Suppressor macrophage treated with lipopolysaccharide for 1 hour (primary cell): ENCODE measurements around the gene SPG7.
A peak's percentile ranks its signal among the peaks of the same experiment; 100 is the strongest.
"Not testable (repeated sequence)": the region's sequence is repeated elsewhere in the genome, so short reads cannot be mapped to it uniquely, and the experiment has no call there.

Experiments
- DNase-seq, 3 donors: peaks; one replicate each; pipeline ENCODE4 v3.0.0-alpha.2; 2020 to 2022

The SPG7 gene

DNA sequence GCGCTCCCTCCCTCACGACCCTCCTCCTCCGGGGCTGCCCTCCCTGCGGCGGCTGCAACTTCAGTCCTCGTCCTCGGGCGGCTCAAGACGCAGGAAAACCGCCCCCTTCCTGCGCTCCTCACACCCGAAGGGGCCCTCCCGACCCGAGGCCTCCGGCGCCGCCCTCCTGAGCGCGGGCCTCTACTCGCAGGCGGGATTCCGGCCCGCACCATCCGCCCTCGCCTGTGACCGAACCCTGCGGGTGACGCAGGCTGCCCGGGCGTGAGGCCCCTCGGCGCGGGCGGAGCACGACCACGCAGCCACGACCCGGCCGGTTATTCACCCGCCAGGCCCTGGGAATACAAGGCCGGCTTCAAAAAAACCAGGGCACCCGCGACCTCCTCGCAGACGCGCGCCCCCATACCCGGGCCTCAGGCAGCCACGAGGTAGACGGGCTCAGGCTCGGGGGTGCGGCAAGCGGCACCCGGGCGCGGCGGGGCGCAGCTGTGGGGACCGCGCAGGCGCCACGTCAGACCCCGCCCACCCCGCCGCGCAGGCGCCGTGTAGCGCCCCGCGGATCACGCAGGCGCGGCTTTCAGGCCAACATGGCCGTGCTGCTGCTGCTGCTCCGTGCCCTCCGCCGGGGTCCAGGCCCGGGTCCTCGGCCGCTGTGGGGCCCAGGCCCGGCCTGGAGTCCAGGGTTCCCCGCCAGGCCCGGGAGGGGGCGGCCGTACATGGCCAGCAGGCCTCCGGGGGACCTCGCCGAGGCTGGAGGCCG is at the start of gene SPG7:
Gene SPG7 (plus strand): TSS at position 570 of the 757 bp plus-strand sequence. CDS start 15 bp downstream, at position 585.
- peak; percentile 91 to 98 (median 96) for DNase-seq

DNA sequence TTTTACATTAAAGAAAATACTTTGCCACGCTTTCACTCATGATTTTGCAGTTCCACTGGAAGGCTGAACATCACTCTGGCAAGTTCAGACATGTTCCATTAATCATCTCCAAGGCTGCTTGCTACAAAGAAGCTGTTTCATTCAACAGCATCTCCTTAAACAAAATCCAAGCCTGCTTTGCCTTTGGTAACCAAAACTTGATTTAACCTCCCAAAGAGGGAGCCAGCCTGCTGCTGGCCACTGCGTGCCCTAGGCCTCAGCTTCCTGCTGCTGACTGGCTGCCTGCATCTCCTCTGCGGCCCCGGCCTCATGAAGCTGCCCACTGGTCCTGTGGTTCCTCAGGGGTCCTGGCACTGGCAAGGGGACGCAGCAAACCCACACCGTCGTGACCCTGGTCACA is 49.7 kb upstream of the SPG7 start:
- no peak for DNase-seq

DNA sequence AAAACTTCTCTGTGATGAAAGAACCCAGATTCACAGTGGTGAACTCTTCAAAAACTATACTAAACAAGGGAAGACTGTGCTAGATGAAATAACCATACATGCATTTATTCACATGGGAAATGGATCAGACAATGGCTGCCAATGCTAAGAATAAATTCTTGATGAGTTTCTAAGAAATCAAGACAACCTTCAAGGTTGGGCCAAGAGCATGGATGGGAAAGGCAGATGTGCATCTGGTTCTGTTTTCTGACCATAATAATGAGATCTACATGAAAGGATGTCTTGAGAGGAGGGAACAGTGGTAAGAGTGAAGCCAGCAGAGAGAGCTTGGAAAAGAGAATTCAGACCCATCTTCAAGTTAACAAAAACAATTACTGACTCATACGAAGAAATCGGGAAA is 49.2 kb upstream of the SPG7 start:
- no peak for DNase-seq

- no peak for DNase-seq
Measured at GRCh38 chr16:89460556-89460955, 47.6 kb upstream of the SPG7 start.

- not testable (repeated sequence) for DNase-seq
Measured at GRCh38 chr16:89461890-89462289, 46.3 kb upstream of the SPG7 start.

- DNase-seq: not testable (repeated sequence)
Measured at GRCh38 chr16:89462639-89463038, 45.6 kb upstream of the SPG7 start.

- not testable (repeated sequence) for DNase-seq
Measured at GRCh38 chr16:89463312-89463711, 44.9 kb upstream of the SPG7 start.

DNA sequence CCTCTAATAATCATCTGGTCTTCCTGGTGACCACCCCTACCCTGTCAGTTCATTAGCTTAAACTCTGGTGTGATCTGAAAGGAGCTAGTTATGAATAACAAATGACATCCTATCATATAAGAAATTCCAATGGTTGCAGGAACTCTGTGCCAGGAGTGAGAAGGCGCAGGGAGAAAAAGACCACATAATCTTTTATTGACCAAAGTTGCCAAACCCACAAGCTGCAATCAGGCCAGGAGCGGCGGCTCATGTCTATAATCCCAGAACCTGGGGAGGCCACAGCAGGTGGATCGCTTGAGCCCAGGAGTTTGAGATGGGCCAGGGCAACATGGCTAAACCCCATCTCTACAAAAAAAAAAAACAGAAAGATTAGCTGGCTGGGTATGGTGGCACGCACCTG is 41.3 kb upstream of the SPG7 start:
- DNase-seq: no peak

GRCh38 chr16:89467382-89467781 is 40.8 kb upstream of the SPG7 start:
- DNase-seq: no peak

GRCh38 chr16:89472711-89473075 is 35.5 kb upstream of the SPG7 start:
- no peak for DNase-seq

GRCh38 chr16:89473136-89473712 is 35.0 kb upstream of the SPG7 start:
- no peak for DNase-seq

DNA sequence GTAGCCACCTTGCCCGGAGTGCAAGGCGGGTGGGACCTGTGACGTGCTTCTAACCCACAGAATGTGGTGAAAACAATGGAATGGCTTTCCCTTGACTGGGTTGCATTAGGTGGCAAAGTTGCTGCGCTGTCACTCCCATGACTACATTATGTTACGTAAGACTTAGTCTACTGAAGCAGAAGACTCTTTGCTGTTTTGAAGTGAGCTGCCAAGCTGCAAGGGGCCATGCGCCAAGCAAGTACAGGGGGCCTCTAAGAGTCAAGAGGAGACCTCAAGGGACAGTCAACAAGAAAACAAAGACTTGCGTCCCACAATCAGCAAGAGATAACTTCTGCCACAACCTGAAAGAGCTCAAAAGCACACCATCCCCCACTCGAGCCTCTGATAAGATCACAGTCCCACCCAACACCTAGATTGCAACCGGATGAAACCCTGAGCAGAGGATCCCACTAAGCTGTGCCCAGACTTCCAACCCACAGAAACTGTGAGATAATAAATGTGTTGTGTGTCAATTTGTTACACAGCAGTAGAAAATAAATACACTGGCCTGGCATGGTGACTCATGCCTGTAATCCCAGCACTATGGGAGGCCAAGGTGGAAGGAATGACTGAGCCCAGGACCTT is 34.3 kb upstream of the SPG7 start:
- peak; percentile 63 to 80 (median 72) for DNase-seq

DNA sequence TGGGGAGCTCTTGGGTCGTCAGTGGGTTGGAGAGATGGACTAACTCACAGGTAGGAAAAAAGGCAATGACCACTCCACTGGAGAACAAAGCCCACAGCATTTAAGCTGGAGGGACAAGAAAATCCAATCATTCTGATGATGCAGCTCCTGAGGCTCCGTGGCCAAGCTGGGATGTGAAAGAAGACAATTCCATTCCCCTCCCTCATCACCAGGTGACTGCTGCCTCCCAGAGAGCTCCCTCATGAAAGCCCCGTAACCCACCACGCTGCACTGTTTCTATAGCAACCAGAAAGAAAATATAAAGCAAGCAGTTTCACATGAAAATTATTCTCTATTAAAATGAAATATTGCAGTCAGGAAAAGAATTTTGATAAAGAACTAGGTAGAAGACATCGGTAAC is 33.1 kb upstream of the SPG7 start:
- no peak for DNase-seq

DNA sequence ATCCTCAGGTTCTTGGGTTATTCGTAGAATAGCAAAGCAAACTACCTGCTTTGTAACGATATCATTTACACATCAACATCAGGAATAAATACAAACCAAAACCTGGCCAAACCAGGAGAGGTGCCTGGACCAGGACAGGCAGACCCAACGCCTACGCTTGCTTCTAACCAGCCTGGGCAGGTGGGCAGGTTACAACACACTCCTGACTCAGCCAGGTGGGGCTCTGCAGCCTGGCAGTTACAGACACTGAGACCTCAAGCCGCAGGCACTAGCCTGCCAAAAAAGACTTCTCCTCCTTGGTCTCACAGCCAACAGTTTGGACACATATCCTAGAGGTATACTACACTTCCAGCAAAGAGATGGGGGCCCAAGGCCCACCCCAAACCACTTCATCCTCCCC is 31.8 kb upstream of the SPG7 start:
- DNase-seq: no peak

DNA sequence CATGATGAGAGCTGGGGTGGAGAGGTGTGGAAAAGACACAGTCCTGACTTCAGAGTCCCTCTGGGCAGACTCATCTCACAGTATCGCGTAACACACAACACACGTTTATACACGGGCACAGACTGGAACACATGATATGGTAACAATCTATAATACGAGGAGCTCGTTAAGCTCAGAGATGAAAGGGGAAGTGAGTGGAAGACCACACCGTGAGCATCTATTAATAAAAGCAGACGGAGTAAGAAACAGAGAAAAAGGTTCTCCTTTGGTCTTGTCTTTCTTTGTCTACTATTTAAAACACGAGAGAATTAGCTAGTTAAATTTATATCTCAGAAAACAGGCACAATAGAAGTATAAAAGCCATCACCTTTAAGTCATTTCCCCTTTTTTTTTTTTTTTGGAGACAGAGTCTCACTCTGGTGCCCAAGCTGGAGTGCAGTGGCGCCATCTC is 31.4 kb upstream of the SPG7 start:
- DNase-seq: peak in 1 of 3 donors; percentile 20

DNA sequence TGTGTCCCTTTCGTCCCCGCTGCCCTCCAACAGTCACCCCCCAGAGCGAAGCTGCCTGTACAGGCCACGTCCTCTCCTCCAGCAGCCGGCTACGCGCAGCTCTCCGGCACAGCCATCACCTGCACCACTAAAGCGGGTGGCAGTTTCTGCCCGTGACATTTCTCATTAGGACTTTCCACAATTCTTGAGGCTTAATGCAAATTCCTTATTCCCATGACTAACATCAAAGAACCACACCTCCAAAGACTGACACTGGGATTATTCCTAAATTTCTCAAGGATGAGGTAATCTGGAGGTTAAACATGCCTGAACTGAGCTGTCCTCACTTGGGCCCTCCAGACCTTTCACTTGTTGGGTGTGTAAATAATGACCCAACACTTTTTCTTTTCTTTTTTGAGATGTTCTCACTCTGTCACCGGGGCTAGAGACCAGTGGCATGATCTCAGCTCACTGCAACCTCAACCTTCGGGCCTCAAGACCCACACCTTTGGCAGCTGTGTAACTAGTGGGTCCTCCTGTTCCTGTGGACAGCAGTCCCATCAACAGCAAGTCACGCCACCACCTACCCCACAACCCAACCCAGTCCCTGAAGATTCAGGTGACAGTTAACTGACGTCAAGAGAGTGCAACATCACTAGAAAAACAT is 29.5 kb upstream of the SPG7 start:
- peak; percentile 78 to 94 (median 88) for DNase-seq

- no peak for DNase-seq
Measured at GRCh38 chr16:89481356-89481955, 26.7 kb upstream of the SPG7 start.

DNA sequence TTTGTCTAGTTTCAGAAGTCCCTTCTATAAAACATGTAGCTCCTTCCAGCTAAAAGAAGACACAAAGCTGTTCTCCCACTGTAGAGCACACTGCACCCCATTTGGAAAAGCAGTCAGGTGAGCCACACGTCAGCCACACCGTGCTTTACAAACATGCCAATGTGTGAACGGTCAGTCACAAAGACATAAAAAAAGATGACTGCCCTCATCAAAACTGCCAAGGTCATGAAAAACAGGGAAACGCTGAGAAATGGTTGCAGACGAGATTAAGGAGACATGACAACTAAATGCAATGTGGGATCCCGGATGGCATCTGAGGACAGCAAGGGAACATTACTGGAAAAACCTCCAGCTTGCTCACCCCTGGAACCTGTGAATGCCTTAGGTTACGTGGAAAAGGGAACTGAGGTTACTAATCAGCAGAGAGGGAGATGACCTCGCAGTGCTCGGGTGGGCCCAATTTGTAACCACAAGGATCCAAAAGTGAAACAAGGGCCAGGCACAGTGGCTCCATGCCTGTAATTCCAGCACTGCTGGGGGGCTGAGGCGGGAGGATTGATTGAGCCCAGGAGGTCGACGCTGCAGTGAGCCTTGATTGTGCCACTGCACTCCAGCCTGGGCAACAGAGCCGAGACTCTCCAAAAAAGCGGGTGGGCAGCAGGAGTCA is 25.9 kb upstream of the SPG7 start:
- peak in 2 of 3 donors; percentile 48 to 65 for DNase-seq

GRCh38 chr16:89482817-89483205 is 25.4 kb upstream of the SPG7 start:
- DNase-seq: no peak

GRCh38 chr16:89484041-89484501 is 24.1 kb upstream of the SPG7 start:
- peak; percentile 39 to 76 (median 68) for DNase-seq

GRCh38 chr16:89484923-89485679 is 23.1 kb upstream of the SPG7 start:
- DNase-seq: peak; percentile 64 to 68 (median 65)
